Mesothelial cell of epicardium (in vitro differentiated cells): ENCODE data around the gene PLXNA2. TPM values are rescaled to one million over a fixed set of nuclear protein-coding genes. Genes with fewer than 3 reads are reported as not detected.

Experiments used
- DNase-seq, 2 experiments: peaks; one replicate each; pipeline ENCODE4 v3.0.0; 2021; ENCODE audit warnings: low spot score in 2 of 2; ENCODE audit not compliant: unreplicated experiment in 2 of 2
- H3K27ac Mint-ChIP-seq: 2 replicates; pipeline ENCODE4 v1.8.0; 2021; ENCODE audit warnings: mixed read lengths
- H3K27me3 Mint-ChIP-seq: 2 replicates; pipeline ENCODE4 v1.8.0; 2021; ENCODE audit warnings: low read depth, mixed read lengths
- H3K36me3 Mint-ChIP-seq: 2 replicates; pipeline ENCODE4 v1.8.0; 2021; ENCODE audit warnings: mixed read lengths
- H3K4me1 Mint-ChIP-seq: 2 replicates; pipeline ENCODE4 v1.8.0; 2021; ENCODE audit warnings: mixed read lengths
- H3K4me3 Mint-ChIP-seq: 2 replicates; pipeline ENCODE4 v1.8.0; 2021; ENCODE audit warnings: mild to moderate bottlenecking, moderate library complexity, mixed read lengths
- H3K9me3 Mint-ChIP-seq: 2 replicates; pipeline ENCODE4 v1.8.0; 2021; ENCODE audit warnings: mixed read lengths
- CTCF ChIP-seq: fragments of 200-600 bp; sonication (generic); IDR thresholded peaks from one replicate; pipeline ENCODE4 v1.5.0; 2021; ENCODE audit warnings: antibody characterized with exemption; ENCODE audit not compliant: unreplicated experiment
- total RNA-seq: library from RNA; stranded (reverse); gene quantifications from 3 replicates; pipeline ENCODE4 v1.2.1, GENCODE V29; 2021

The PLXNA2 gene
- total RNA-seq, 1 donor from 2014 or later, result 14.7 TPM

GRCh38 chr1:208225954-208226937 is 17.9 kb downstream of the PLXNA2 start:
- H3K4me1 Mint-ChIP-seq, result peaks cover 43% of the 10 kb centered on the region
- TF ChIP-seq CTCF, result no peak

GRCh38 chr1:208224192-208224713 is 19.9 kb downstream of the PLXNA2 start:
- no peak overlapping the region for H3K27ac Mint-ChIP-seq
- no peaks in the 10 kb centered on the region for H3K9me3 Mint-ChIP-seq
- H3K4me1 Mint-ChIP-seq, result peaks cover 47% of the 10 kb centered on the region
- H3K4me3 Mint-ChIP-seq, result no peak overlapping the region
- H3K27me3 Mint-ChIP-seq, result no peaks in the 10 kb centered on the region
- no peak for TF ChIP-seq CTCF
- H3K36me3 Mint-ChIP-seq, result no peaks in the 10 kb centered on the region
- DNase-seq, result no peak

More at GRCh38 chr1:208225954-208226937, 17.9 kb downstream of the PLXNA2 start:
- DNase-seq, result no peak
- H3K36me3 Mint-ChIP-seq, result no peaks in the 10 kb centered on the region
- no peak overlapping the region for H3K4me3 Mint-ChIP-seq
- no peaks in the 10 kb centered on the region for H3K27me3 Mint-ChIP-seq
- peak overlapping the region; percentile 79 for H3K27ac Mint-ChIP-seq
- H3K9me3 Mint-ChIP-seq, result no peaks in the 10 kb centered on the region

- peaks cover 53% of the 10 kb centered on the region for H3K4me1 Mint-ChIP-seq
Measured at GRCh38 chr1:208223136-208223535, 21.0 kb downstream of the PLXNA2 start.

GRCh38 chr1:208222376-208223126 is 21.6 kb downstream of the PLXNA2 start:
- peaks cover 52% of the 10 kb centered on the region for H3K4me1 Mint-ChIP-seq
- H3K27ac Mint-ChIP-seq, result no peak overlapping the region
- no peaks in the 10 kb centered on the region for H3K27me3 Mint-ChIP-seq
- H3K36me3 Mint-ChIP-seq, result no peaks in the 10 kb centered on the region
- TF ChIP-seq CTCF, result no peak
- no peaks in the 10 kb centered on the region for H3K9me3 Mint-ChIP-seq
- DNase-seq, result no peak
- H3K4me3 Mint-ChIP-seq, result no peak overlapping the region

More at GRCh38 chr1:208223136-208223535, 21.0 kb downstream of the PLXNA2 start:
- no peak for TF ChIP-seq CTCF
- no peaks in the 10 kb centered on the region for H3K36me3 Mint-ChIP-seq
- DNase-seq, result no peak
- no peaks in the 10 kb centered on the region for H3K27me3 Mint-ChIP-seq
- no peak overlapping the region for H3K27ac Mint-ChIP-seq
- H3K9me3 Mint-ChIP-seq, result no peaks in the 10 kb centered on the region
- no peak overlapping the region for H3K4me3 Mint-ChIP-seq

- H3K4me3 Mint-ChIP-seq, result no peak overlapping the region
- no peak overlapping the region for H3K27ac Mint-ChIP-seq
- DNase-seq, result no peak
- peaks cover 5% of the 10 kb centered on the region for H3K36me3 Mint-ChIP-seq
- TF ChIP-seq CTCF, result no peak
- peaks cover 41% of the 10 kb centered on the region for H3K4me1 Mint-ChIP-seq
- H3K27me3 Mint-ChIP-seq, result no peaks in the 10 kb centered on the region
- H3K9me3 Mint-ChIP-seq, result no peaks in the 10 kb centered on the region
Measured at GRCh38 chr1:208221291-208221622, 22.9 kb downstream of the PLXNA2 start.
